Choroid plexus epithelial cell (primary cell): Measurements from ENCODE around the gene CAPN15.
"Not testable (repeated sequence)": the region's sequence is repeated elsewhere in the genome, so short reads cannot be mapped to it uniquely, and the experiment has no call there.

ENCODE experiments used
- DNase-seq: peaks from one replicate; pipeline ENCODE4 v3.0.0-alpha.2; 2010; ENCODE audit warnings: low read depth
- H3K4me3 ChIP-seq: 2 replicates; pipeline ENCODE4 v1.5.1; 2011; ENCODE audit warnings: low read depth, mild to moderate bottlenecking, control low read depth, low read length, moderate library complexity
- CTCF ChIP-seq: conservative IDR thresholded peaks from 2 replicates; pipeline ENCODE4 v1.5.1; 2011; ENCODE audit warnings: low read depth, mild to moderate bottlenecking, control low read depth, inconsistent platforms, low read length, moderate library complexity

The CAPN15 gene

DNA sequence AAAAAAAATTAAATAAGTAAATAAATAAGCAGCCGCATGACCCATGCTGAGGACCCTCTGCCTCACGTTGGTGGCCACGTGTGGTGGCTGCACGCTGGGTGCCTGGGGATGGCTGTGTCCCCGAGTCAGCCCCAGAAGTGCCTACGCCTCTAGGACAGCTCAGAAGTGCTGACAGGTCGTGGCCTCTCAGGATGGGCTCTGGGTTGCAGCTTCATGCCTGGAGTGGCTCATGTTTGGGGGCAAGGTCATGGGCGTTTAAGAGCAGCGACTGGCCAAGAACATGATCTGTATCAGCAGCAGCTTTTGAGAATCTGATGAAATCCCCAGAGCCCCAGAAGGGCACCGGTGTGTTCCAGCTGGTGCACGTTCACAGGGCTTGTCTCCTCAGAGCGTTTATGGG lies 26.8 kb upstream of the CAPN15 start:
- H3K4me3 ChIP-seq = no peak overlapping the region
- no peak for TF ChIP-seq CTCF
- no peak for DNase-seq

GRCh38 chr16:502179-502943 lies 25.2 kb upstream of the CAPN15 start:
- DNase-seq = no peak
- H3K4me3 ChIP-seq = no peak overlapping the region
- no peak for TF ChIP-seq CTCF

DNA sequence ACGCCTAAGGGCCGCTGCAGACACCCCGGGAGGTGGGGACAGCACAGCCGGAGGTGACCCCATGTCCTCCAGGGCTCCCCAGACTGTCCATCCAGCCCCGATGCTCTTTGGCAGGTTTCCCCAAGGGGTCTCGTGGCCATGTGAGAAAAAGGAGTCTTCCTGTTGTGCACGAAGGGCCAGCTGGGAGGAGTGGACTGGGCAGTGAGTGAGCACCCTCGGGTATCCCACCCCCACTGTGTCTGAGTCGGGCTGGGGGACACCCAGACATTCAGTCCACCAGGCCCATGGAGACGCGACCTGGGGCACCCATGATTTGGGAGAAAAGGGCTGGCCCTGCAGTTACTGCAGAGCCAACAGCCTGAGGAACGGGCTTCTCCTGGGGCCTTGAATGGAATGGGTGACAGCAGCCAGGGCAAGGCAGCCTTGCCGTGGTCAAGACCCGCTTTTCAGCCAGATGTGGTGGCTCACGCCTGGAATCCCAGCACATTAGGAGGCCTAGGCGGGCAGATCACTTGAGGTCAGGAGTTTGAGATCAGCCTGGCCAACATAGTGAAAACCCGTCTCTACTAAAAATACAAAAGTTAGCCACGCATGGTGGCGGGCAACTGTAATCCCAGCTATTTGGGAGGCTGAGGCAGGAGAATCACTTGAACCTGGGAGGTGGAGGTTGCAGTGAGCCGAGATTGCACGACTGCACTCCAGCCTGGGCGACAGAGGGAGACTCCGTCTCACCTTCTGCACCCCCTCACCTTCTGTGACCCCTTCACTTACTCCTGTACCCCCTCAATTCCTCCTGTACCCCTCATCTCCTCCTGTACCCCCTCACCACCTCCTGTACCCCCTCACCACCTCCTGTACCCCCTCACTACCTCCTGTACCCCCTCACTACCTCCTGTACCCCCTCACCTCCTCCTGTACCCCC lies 24.1 kb upstream of the CAPN15 start:
- DNase-seq = no peak
- TF ChIP-seq CTCF = no peak
- no peak overlapping the region for H3K4me3 ChIP-seq

DNA sequence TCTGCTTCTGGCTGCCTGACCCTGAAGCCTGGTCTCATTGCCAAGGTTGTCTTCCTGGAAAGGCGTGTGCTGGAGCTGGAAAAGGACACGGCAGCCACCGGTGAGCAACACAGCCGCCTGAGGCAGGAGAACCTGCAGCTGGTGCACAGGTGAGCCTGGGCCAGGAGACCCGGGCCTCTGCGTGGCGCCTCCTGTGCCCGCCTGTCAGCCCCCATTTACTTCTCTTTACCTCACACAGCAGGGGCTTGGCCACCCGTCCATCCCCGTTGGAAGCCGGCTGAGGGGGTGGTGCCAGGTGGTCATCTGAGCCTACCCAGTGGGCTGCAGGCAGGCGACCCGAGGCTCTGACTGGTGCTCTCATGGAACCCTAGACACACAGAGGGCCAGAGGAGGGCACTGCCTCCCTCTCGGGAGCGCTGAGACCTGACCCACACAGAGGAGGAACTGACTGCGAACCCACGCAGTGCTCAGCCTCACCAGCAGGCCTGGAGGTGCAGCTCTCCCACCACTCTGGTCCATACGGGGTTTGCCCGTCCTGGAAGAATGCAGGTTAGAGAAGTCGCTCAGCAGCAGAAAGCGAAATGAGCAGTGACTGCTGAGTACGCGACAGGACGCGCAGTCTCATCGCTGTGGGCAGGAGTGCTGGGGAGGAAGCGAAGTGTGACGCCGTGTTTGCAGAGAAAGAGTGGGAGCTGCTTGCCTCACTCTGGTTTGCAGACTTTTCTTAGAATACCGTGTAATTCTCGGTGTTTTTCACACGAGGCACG lies 21.9 kb upstream of the CAPN15 start:
- TF ChIP-seq CTCF = no peak
- no peak for DNase-seq
- H3K4me3 ChIP-seq = no peak overlapping the region

GRCh38 chr16:506246-506546 lies 21.3 kb upstream of the CAPN15 start:
- no peak overlapping the region for H3K4me3 ChIP-seq
- no peak for TF ChIP-seq CTCF
- DNase-seq = no peak

DNA sequence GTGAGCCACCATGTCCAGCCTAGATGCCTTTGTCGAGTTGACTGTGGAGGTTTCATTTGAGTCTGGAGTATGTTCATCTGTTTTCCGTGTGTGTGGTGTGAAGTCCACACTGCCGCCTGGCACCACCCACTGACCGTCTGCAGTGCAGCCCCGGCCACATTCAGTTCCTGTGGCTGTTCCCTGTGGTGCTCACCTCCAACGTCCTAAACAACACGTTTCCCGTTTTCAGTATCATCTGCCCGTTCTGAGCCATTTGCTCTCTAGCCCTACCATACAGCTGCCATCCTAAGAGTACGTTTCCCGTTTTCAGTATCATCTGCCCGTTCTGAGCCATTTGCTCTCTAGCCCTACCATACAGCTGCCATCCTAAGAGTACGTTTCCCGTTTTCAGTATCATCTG lies 20.0 kb upstream of the CAPN15 start:
- DNase-seq, H3K4me3 ChIP-seq: not testable (repeated sequence)

- TF ChIP-seq CTCF = no peak
- no peak overlapping the region for H3K4me3 ChIP-seq
- DNase-seq = no peak
Measured at GRCh38 chr16:507996-508395, 19.5 kb upstream of the CAPN15 start.
